Right kidney (tissue), 1 donor: ENCODE data around the gene MSMP.

ENCODE experiments used
- DNase-seq: peaks from one replicate; pipeline ENCODE4 v3.0.0-alpha.2; 2016

Gene MSMP

DNA sequence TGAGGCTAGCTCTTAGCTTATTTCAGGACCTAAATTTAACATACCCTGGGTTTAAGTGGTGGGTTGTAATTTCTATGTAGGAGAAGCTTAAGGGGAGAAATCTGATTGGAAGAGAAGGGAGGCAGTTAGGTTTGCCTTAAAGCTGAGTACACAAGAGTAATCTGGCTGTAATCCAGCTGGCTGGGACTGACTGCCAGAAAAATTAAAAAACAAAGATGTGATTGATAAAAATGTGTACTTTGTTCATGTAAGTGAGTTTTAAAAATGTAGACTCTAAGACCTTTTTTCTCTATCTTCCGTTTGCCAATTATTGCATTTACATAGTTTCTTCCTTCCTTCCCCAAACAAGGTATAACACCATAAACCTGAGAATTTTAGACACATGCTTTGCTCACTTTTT lies 17.5 kb upstream of the MSMP start:
- no peak for DNase-seq

DNA sequence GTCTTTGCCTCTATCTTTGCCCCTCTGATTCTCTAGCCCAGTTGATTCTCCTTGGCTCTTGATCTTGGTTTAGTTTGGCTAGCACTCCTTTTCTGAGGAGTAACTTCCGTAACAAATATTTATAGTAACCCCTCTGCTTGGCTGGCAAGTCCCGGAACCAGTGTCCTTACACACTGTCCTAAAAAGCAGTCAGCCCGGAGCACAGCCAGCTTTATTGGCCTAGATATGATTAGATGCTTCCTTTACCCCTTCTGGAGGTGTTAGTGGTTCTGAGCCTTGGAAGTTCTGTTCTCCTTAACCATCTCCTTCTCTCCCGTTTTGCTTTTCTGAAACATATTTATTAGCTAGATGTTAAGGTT lies 17.0 kb upstream of the MSMP start:
- DNase-seq: no peak

DNA sequence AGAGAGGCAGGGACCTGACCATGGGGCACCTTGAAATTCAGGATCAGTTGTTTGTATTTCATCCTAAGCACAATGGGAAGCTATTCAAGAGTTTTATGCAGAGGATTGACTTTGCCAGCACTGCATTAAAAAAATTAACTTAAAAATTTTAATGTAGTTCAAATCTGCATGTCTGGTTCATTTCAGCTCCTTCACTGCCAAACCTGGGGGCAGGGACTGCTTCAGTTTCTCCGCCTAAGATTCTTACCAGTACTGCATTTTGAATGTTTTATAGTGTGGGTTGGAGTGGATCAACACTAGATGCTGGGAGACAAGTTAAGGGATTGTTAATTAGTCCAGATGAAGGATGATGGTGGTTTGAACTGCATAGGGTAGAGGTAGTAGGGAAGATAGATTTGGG lies 15.7 kb upstream of the MSMP start:
- no peak for DNase-seq

GRCh38 chr9:35767458-35767857 lies 13.4 kb upstream of the MSMP start:
- DNase-seq: no peak

DNA sequence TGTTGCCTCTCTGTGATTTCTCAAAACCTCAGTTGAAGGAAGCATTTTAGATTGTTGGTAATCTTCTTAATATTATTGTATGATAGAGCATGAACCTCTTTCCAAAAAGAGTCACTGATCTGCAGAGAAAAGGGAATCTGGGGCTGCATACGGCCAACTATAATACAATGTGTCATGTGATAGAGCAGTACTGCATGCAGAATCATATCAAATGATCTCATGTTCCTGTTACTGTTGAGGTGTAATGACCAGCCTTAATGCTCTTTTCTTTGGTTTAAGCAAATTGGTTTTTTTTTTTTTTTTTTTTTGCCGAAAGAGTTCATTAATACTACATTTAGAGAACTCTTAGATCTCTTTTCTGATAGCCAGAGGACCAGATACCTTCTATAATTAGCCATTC lies 12.9 kb upstream of the MSMP start:
- DNase-seq: no peak

DNA sequence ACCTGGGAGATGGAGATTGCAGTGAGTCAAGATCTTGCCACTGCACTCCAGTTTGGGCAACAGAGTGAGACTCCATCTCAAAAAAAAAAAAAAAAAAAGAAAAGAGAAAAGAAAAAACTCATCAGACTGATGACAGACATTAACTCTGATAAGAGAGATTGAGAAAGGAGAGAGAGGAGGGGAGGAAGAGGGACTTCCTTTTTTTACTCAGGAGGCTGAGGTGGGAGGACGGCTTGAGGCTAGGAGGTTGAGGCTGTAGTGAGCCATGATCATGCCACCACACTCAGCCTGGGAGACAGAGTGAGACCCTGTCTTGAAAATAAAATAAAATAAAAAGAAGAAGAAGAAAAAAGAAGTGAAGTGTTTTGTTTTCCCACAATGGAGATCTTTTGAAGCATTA lies 9.7 kb upstream of the MSMP start:
- DNase-seq: no peak

- DNase-seq: no peak
These were observed 9.1 kb upstream of the MSMP start for GRCh38 chr9:35763181-35763580.

- no peak for DNase-seq
These were observed 6.6 kb upstream of the MSMP start for GRCh38 chr9:35760651-35761050.

DNA sequence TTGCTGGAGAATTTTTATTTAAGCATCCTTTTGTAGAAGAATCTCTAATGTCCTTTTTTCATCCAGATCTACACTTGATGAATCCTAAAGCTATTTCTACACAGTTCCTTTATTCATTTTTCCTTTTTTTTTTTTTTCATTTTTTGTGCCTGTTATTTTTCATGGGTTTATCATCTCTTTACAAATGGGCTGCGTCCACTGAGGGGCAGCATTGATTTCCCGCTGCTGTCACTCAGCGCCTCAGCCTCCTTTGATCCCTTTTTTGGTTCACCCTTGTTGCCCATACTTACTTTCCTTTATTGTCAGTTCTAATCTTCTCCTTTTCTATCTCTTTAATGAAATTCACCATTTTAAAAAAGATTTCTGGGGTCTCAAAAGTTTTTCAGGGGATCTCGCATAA lies 5.7 kb upstream of the MSMP start:
- DNase-seq: no peak

GRCh38 chr9:35758475-35759050 lies 4.5 kb upstream of the MSMP start:
- DNase-seq: no peak

DNA sequence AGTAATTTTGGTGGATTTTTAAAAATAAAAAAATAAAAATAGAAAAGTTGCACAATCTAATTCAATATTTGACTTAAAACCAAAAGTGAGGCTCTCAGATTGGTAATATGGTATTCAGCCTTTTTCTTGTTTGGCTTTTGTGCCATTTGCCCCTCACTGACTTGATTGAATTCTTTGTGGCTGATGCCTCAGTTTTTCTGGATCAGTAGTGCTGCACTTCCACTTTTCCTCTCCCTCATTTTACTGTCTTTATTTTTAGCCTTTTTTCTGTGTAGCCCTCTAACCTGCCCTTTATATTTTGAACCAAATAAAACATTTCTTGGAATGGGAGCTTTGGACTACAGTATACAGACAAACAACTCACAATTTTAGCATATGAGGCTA lies 3.8 kb upstream of the MSMP start:
- DNase-seq: no peak

GRCh38 chr9:35757226-35757891 lies 3.3 kb upstream of the MSMP start:
- no peak for DNase-seq

- peak; percentile 83 for DNase-seq
These were observed 2.5 kb upstream of the MSMP start for GRCh38 chr9:35756275-35757225.

DNA sequence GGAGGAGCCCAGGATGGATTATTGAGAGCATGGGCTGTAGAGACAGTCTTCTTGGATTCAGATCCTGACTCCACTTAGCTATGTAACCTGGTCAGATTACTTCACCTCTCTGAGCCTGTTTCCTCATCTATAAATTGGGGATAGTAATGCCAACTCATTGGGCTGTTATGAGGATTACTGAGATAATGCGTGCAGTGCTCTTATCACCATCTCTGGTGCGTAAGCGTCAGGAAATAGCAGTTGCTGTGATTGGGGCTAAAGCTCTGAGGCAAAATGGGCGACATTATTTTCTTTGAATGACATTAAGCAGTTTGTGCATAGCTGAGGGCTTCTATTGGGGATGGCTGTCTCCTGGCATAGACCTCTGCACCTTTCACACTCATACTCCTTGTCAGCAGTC lies 995 bp upstream of the MSMP start:
- DNase-seq: no peak

DNA sequence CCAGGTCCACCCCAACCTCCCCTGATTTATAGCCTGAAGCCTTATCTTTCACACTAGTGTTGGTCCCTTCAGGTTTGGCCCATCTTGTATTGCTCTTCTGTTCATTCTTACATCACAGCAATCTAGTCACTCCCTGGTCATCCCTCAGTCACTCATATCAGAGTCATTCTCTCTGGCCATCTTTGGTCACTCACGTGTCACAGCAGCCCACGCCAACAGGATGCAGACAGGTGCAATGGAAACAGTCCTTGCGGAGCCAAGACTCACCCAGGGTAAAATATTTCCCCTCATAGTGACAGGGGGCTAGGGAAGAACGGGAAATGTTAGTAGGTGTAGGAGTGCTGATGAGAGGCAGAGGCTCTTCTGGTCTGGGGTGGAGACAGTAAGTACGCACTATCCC lies 610 bp downstream of the MSMP start:
- DNase-seq: no peak

GRCh38 chr9:35750256-35750531 lies 3.9 kb downstream of the MSMP start:
- no peak for DNase-seq

- DNase-seq: no peak
These were observed 4.4 kb downstream of the MSMP start for GRCh38 chr9:35749515-35750255.

DNA sequence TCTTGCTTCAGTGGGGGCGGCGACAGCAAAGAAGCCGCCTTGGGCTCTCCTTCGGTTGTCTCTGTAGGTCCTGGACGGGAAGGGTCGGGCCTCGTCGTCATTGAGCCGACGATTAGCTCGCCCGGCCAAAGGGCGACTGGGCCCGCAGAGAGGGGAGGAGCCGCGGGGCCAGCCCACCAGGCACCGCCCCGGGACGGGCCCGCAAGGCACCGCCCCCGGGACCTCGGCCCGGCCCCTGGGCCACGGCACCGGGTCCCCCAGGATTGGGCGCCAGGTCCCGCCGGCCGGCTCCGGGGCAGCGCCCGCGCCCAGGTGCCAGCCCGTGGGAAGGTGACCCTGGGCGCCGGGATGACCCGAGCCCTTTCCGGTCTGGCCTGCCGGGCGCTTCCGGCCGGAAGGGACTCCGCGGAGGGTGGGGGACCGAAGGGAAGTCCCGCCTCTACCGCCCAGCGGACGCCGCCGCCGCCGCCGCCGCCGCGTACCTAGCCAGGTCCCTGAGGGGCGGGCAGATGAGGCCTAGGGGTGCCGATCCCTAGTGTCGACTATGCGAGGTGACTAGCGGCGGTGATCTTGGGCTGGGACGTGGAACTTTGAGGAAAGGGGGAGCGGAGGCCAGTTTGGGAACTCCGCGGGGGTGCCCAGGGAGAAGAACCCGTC lies 5.1 kb downstream of the MSMP start, which contains the start of the genes GBA2 and RGP1:
TSS of gene GBA2 (minus strand) at position 371 of the 657 bp plus-strand sequence. CDS start 524 bp downstream, outside the sequence.
TSS of gene RGP1 (plus strand) at position 430 of the 657 bp plus-strand sequence. CDS start 469 bp downstream, outside the sequence.
- peak; percentile 86 for DNase-seq

DNA sequence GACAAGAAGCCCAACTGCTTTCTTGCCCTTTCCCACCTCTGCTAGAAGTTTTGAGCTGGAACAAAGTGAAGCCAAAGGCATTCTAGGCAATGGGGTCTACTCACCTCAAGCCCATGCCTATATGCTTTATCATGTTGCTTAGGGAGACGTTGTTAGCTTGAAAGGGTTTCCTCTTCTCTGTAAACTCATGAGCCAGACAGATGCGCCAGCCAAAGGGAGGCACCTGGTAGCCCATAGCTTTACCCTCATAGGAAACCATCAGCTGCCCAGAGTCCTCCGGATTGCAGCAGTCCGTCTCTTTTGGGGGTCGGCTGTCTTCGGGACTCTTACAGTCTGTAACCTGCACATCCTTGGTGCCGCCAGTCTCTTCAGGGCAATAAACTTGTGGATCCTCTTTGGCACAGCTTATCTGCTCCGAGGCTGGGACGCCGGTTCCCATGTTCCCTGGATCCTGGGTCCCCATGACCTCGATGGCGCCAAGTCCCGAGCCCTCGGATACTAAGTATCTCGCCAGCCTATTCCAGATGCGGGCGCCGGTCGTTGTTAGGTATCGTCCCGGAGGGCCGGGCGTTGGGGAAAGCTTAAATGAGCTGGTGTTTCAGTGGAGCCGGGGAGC lies 5.7 kb downstream of the MSMP start:
- no peak for DNase-seq

- DNase-seq: no peak
These were observed 7.5 kb downstream of the MSMP start for GRCh38 chr9:35746583-35746982.

GRCh38 chr9:35745569-35745968 lies 8.5 kb downstream of the MSMP start:
- DNase-seq: no peak
